GM18526 (cell line): ENCODE results near the gene OR52A1.

ENCODE experiments used
- POLR2A ChIP-seq: IDR thresholded peaks from 3 replicates; pipeline ENCODE4 v1.6.1; 2011; ENCODE audit not compliant: insufficient read length; ENCODE audit errors: extremely low read depth

Gene OR52A1

DNA sequence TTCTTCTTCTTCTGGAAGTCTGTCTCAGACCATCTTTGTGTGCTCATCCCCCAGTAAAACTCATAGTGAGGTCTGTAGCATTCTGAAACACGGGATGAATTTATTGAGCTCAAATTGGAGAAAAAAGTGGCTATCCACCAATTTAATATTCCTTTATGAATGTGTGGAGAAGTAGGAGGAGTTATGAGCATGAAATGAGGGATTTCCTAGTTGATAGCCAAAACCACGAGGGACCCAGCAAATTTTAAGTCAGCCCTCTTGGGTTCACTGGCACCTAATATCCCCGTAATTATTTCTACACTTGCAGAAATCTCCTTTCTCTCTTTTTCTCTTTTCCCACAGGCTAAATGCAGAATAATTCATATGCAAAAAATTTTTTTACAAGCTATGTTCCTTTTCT lies at the start of gene OR52A1:
Gene OR52A1, minus strand, starts transcription at position 101 of the 400 bp plus-strand sequence. CDS start 2,388 bp downstream, outside the sequence.
- TF ChIP-seq POLR2A, result no peak

- TF ChIP-seq POLR2A, result no peak
Measured at GRCh38 chr11:5203366-5203765, 48.8 kb upstream of the OR52A1 start.

GRCh38 chr11:5200582-5200981 lies 46.0 kb upstream of the OR52A1 start, which contains the start of gene OR51V1:
OR51V1 (minus strand) TSS chr11:5200682; CDS start chr11:5200682, 0 bp downstream.
- no peak for TF ChIP-seq POLR2A

DNA sequence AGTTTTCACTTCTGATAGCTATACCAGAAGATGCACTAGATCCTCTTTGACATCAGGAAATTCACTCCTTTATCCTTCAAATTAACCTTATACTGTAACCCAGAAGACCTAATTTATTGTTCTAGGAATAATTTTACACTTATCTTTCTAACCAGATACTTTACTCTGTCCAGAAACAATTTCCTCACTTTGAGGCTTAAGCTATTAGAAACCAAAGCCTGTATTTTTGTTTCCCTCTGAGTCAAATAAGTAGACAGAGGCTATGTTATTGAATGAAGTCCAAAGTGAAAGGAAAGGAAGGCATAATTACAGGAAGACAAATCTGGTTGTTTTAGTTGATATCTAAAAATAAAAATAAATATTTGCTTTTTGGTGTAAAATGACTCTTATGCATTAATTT lies 43.7 kb upstream of the OR52A1 start:
- no peak for TF ChIP-seq POLR2A

DNA sequence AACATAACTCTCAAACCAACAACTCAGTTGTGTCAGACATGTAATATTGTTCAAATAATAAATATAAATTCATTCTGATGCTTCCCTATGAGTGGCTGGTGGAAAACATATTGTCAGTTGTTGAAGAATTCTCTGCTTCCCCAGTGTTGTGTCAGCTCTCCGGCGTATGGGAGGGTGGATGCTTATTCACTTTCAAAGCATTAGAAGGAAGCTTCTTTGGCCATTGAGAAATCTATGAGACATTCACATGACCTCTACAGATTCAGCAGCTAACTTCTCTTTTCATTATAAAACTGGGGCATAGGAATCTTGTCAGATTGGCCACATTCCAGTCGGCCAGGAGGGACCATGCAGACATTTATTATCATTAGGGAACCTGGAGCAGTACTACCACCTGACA lies 43.0 kb upstream of the OR52A1 start:
- TF ChIP-seq POLR2A, result no peak

GRCh38 chr11:5196731-5197130 lies 42.2 kb upstream of the OR52A1 start:
- no peak for TF ChIP-seq POLR2A

GRCh38 chr11:5196067-5196466 lies 41.5 kb upstream of the OR52A1 start:
- TF ChIP-seq POLR2A, result no peak

GRCh38 chr11:5192738-5193137 lies 38.2 kb upstream of the OR52A1 start:
- no peak for TF ChIP-seq POLR2A

DNA sequence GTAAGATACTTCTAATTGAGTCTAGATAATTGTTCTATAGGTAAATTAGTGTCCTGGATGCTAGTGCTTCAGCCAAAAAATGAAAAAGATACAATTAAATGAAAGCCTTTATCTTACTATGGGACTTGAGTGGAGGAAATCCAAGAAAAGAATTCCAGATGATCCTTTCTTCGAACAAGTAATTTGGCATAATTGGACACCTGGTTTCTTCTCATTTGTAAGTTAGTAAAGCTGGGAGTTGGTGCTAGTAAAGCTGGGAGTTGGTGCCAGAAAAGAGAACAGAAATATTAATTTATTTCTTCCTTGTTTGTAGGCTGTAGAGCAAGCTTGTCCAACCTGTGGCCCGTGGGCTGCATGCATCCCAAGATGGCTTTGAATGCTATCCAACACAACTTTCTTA lies 33.6 kb upstream of the OR52A1 start:
- no peak for TF ChIP-seq POLR2A

DNA sequence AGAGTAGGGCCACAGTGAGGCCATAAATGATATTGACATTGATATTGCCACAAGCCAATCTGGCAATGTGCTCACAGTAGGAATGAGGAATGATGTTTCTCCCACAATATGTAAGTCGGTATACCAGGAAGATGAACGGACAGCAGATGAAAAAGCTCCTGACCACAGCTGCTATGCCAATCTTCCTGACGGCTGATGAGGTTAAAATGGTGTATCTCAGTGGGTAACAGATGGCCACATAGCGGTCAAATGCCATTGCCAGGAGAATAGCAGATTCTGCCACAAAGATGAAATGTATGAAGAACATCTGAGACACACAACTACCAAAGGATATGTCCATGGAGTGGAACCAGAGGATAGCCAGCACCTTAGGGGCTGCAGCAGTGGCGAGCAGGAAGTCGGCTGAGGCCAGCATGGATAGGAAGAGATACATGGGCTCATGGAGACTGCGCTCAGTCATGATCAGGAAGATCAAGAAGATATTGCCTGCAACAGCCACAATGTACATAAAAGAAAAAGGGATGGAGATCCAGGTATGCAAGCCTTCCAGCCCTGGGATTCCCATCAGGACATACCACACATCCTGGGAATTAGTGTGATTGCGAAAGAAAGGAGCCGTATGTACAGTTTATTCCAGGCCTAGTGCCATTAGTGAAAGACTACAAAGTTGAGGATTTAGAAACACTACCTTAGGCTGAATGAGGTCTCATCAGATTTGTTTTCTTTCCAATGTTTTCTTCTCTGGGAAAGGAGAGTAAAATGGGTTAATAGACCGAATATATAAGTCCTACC lies 23.7 kb upstream of the OR52A1 start:
- TF ChIP-seq POLR2A, result no peak

DNA sequence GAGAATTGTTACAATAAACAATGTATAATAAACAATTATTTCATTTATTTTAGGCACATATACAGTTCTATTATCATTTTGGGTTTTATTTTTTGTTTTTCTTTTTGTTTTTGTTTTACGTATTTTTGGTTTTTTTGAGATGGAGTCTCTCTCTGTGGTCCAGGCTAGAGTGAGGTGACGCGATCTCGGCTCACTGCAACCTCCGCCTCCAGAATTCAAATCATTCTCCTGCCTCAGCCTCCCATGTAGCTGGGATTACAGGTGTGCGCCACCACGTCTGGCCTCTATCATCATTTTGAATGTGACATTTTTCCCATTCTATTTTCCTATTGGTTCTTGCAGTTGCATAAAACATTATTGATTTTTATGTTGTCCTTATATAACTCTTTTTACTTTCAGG lies 20.4 kb upstream of the OR52A1 start:
- TF ChIP-seq POLR2A, result no peak

DNA sequence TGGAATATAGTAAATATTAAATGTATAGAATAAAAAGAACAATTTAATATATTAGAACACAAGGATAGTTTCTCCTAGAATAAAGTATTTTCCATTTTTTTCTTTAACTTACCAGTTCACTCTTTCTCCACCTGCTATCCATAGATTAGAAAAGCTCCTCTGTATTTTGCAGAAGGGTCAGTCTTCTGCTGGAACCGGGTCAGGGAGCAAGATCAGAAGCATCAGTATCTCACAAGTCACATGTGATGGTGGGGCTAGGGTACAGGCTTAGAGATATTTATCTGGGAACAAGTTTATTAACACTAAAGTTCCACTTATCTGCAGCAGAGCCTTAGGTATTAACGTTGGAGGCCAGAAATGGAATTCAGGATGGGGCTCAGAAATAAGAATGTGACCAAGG lies 17.3 kb upstream of the OR52A1 start:
- TF ChIP-seq POLR2A, result no peak

DNA sequence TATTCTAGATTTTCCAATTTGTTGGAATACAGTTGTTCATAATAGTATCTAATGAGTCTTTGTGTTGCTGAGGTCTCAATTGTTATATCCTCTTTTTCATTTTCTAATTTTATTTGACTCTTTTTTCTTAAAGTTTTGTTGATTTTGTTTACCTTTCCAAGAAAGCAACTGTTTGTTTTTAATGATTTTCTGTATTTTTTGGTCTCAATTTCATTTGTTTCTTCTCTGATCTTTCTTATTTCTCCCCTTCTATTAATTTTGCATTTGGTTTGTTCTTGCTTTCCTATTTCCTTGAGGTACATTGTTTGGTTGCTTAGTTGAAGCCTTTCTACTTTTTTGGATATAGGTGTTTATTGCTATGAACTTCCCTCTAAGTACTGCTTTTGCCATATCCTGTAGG lies 5.2 kb upstream of the OR52A1 start:
- TF ChIP-seq POLR2A, result no peak

GRCh38 chr11:5153574-5154431 lies 754 bp downstream of the OR52A1 start:
- no peak for TF ChIP-seq POLR2A

DNA sequence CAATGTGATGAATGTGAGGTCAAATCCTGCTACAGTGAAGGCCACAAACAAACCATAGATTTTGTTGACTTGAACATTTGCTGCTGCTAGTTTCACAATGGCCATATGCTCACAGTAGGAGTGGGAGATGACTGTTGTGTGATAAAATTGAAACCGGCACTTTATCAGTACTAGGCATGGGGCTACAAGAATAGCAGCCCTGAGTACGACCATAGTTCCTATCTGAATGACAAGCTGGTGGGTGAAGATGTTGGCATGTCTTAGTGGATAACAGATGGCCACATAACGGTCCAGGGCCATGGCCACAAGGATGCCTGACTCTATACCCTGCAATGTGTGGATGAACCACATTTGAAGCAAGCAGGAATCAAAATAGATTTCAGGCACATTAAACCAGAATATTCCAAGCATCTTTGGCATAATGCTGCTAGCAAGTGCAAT lies 2.8 kb downstream of the OR52A1 start:
- no peak for TF ChIP-seq POLR2A

DNA sequence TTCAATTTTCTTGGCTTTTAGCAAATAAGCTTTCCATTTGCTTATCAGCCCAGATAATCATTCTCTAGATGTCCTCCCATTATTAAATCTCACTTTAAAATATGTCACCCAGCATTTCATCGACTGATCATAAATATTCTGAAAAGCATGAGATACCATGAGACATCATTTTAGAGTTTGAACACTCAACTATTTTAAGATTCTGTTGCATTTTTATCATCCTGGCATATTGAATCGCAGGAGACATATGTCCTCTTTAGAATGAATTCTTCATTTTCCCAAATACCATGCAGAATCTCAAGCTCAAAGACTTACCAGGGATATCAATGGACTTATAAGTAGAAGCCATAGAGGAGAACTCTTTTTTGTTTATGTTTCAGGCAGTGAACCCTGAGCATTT lies 16.6 kb downstream of the OR52A1 start, which contains the start of gene OR52A5:
Gene OR52A5, minus strand, starts transcription at position 361 of the 400 bp plus-strand sequence. CDS start 5,714 bp downstream, outside the sequence.
- no peak for TF ChIP-seq POLR2A
